Nephron progenitor cell (in vitro differentiated cells): Measurements from ENCODE around the gene ACKR4.

Source experiments
- DNase-seq: peaks from one replicate; pipeline ENCODE4 v3.0.0; 2021
- H3K27ac Mint-ChIP-seq: 2 replicates; pipeline ENCODE4 v1.8.0; 2021; ENCODE audit warnings: mild to moderate bottlenecking, moderate library complexity, mixed read lengths
- H3K27me3 Mint-ChIP-seq: 2 replicates; pipeline ENCODE4 v1.8.0; 2021; ENCODE audit warnings: mild to moderate bottlenecking, low read depth, mixed read lengths; ENCODE audit not compliant: poor library complexity
- H3K36me3 Mint-ChIP-seq: 2 replicates; pipeline ENCODE4 v1.8.0; 2021; ENCODE audit warnings: low read depth, mixed read lengths
- H3K4me1 Mint-ChIP-seq: 2 replicates; pipeline ENCODE4 v1.8.0; 2021; ENCODE audit warnings: mixed read lengths
- H3K4me3 Mint-ChIP-seq: 2 replicates; pipeline ENCODE4 v1.8.0; 2021; ENCODE audit warnings: mild to moderate bottlenecking, moderate library complexity, mixed read lengths
- H3K9me3 Mint-ChIP-seq: 2 replicates; pipeline ENCODE4 v1.8.0; 2021; ENCODE audit warnings: mild to moderate bottlenecking, moderate library complexity, mixed read lengths
- CTCF ChIP-seq: fragments of 200-600 bp; sonication (generic); IDR thresholded peaks from 2 replicates; pipeline ENCODE4 v1.5.0; 2021; ENCODE audit warnings: antibody characterized with exemption

ACKR4 gene

DNA sequence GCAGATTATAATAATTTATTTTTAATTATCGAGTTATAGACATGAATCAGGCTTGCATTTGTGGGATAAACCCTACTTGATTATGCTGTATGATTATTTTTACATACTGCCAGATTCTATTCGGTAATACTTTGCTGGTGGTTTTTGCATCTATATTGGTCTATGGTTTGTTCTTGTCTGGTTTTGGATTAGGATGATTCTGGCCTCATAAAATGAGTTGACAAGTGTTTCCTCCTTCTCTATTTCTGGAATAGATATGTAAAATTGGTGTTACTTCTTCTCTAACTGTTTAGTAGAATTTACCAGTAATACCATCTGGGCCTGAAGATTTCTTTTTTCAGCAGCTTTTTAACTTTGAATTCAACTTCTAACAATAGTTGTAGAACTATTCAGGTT lies 33.0 kb upstream of the ACKR4 start:
- no peak for TF ChIP-seq CTCF
- DNase-seq, result no peak
- no peaks in the 10 kb centered on the region for H3K4me1 Mint-ChIP-seq

GRCh38 chr3:132568422-132568821 lies 28.6 kb upstream of the ACKR4 start:
- Mint-ChIP-seq H3K9me3 (peaks cover 15% of the 10 kb centered on the region), H3K36me3 (peaks cover 33% of the 10 kb centered on the region), H3K4me3 (no peak overlapping the region), H3K4me1 (no peaks in the 10 kb centered on the region), H3K27me3 (no peaks in the 10 kb centered on the region), H3K27ac (no peak overlapping the region)
- no peak for DNase-seq
- TF ChIP-seq CTCF, result no peak

More for the DNA sequence above, 33.0 kb upstream of the ACKR4 start:
- Mint-ChIP-seq H3K27me3 (no peaks in the 10 kb centered on the region), H3K27ac (no peak overlapping the region), H3K36me3 (peaks cover 29% of the 10 kb centered on the region), H3K9me3 (peaks cover 4% of the 10 kb centered on the region), H3K4me3 (no peak overlapping the region)

GRCh38 chr3:132569153-132569552 lies 27.9 kb upstream of the ACKR4 start:
- Mint-ChIP-seq H3K27me3 (no peaks in the 10 kb centered on the region), H3K9me3 (peaks cover 15% of the 10 kb centered on the region), H3K4me3 (no peak overlapping the region), H3K4me1 (no peaks in the 10 kb centered on the region), H3K36me3 (peaks cover 35% of the 10 kb centered on the region), H3K27ac (no peak overlapping the region)
- TF ChIP-seq CTCF, result no peak
- no peak for DNase-seq

DNA sequence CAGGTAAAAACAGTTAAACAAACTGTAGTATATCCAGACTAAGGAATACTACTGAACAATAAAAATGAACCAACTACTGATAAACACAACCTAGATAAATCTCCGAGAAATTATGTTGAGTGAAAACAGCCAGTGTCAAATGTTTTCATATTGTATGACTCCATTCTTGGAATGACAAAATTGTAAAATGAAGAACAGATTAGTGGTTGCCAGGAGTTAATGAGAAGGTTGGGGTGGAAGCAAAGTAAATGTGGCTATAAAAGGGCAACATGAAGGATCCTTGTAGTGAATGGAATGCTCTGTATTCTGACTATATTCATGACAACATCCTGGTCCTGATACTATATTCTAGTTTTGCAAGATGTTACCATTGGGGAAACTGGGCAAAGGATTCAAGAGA lies 27.5 kb upstream of the ACKR4 start:
- peaks cover 35% of the 10 kb centered on the region for H3K36me3 Mint-ChIP-seq
- no peak overlapping the region for H3K4me3 Mint-ChIP-seq
- H3K4me1 Mint-ChIP-seq, result no peaks in the 10 kb centered on the region
- no peak for TF ChIP-seq CTCF
- H3K9me3 Mint-ChIP-seq, result peaks cover 15% of the 10 kb centered on the region
- no peak for DNase-seq
- H3K27ac Mint-ChIP-seq, result no peak overlapping the region
- H3K27me3 Mint-ChIP-seq, result no peaks in the 10 kb centered on the region

GRCh38 chr3:132570016-132570415 lies 27.1 kb upstream of the ACKR4 start:
- no peak for DNase-seq
- TF ChIP-seq CTCF, result no peak
- Mint-ChIP-seq H3K4me1 (no peaks in the 10 kb centered on the region), H3K36me3 (peaks cover 35% of the 10 kb centered on the region), H3K27me3 (no peaks in the 10 kb centered on the region), H3K4me3 (no peak overlapping the region), H3K27ac (no peak overlapping the region), H3K9me3 (peaks cover 15% of the 10 kb centered on the region)

DNA sequence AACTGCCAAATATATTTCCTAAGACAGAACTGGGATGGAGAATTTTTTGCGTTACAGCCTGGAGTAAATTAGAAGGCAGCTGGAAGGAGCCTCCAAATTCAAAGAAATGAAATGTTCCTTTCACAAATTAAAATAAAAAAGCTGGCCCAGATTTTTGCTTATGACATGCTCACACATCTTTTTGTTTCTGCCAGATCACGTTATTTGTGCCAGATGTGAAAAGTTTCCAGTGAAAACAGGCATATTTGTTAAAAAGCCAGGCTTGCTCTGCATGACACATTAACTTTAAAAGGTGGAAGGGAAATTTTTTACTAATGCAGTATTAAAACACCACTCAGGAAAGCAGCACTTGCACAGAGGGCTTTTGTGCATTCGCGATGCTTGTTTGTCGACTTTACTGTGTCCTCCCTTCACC lies 23.3 kb upstream of the ACKR4 start:
- TF ChIP-seq CTCF, result no peak
- peaks cover 48% of the 10 kb centered on the region for H3K36me3 Mint-ChIP-seq
- no peak overlapping the region for H3K27ac Mint-ChIP-seq
- no peaks in the 10 kb centered on the region for H3K4me1 Mint-ChIP-seq
- DNase-seq, result no peak
- no peaks in the 10 kb centered on the region for H3K27me3 Mint-ChIP-seq
- H3K9me3 Mint-ChIP-seq, result peaks cover 15% of the 10 kb centered on the region
- H3K4me3 Mint-ChIP-seq, result no peak overlapping the region
